A549 (cell line): ENCODE measurements around the gene VLDLR.

Experiments used
- CHD2 ChIP-seq: fragments of 150-350 bp; IDR thresholded peaks from 2 replicates; pipeline ENCODE4 v1.6.1; 2014; ENCODE audit warnings: low read length; ENCODE audit not compliant: partially characterized antibody
- FOSB ChIP-seq: fragments of 250-450 bp; sonication (Bioruptor Pico); IDR thresholded peaks from 2 replicates; pipeline ENCODE4 v1.5.0; 2020; ENCODE audit warnings: mild to moderate bottlenecking, moderate library complexity
- MYC ChIP-seq: IDR thresholded peaks from 2 replicates; pipeline ENCODE4 v1.6.1; 2012; ENCODE audit warnings: mild to moderate bottlenecking, inconsistent platforms, low read length, improper control_type of control experiment, borderline replicate concordance
- NR3C1 ChIP-seq: fragments of >200 bp; sonication (Bioruptor Twin); formaldehyde crosslinking; IDR thresholded peaks from 3 replicates; pipeline ENCODE4 v1.6.1; 2017
- POLR2A ChIP-seq: IDR thresholded peaks from 2 replicates; pipeline ENCODE4 v1.6.1; 2012; ENCODE audit warnings: mild to moderate bottlenecking, low read length
- RAD21 ChIP-seq, 2 experiments: fragments of >200 bp in 1 of 2; sonication (Bioruptor Twin) in 1 of 2; formaldehyde crosslinking in 1 of 2; IDR thresholded peaks in 1 of 2; conservative IDR thresholded peaks in 1 of 2; 2 replicates in 1 of 2; 3 replicates in 1 of 2; pipeline ENCODE4 v1.6.1; 2012 to 2018; ENCODE audit warnings: inconsistent platforms in 1 of 2
- SMC3 ChIP-seq: fragments of >200 bp; sonication (Bioruptor Twin); formaldehyde crosslinking; IDR thresholded peaks from 3 replicates; pipeline ENCODE4 v1.6.1; 2018; ENCODE audit warnings: inconsistent platforms
- ZFP36 ChIP-seq: fragments of 450-650 bp; IDR thresholded peaks from 2 replicates; pipeline ENCODE4 v1.6.1; 2014; ENCODE audit warnings: borderline replicate concordance; ENCODE audit not compliant: partially characterized antibody
- ZNF302 ChIP-seq: fragments of 250-450 bp; sonication (Bioruptor Pico); IDR thresholded peaks from 2 replicates; pipeline ENCODE4 v1.9.0; 2021; ENCODE audit warnings: inconsistent platforms, mild to moderate bottlenecking, moderate library complexity
- TF ChIP-seq, protein P1 (sequence below): fragments of >200 bp; sonication (Bioruptor Twin); formaldehyde crosslinking; IDR thresholded peaks from 3 replicates; pipeline ENCODE4 v1.5.1; 2016
- TF ChIP-seq, protein P2 (sequence below): fragments of 200-600 bp; sonication (generic); IDR thresholded peaks from 2 replicates; pipeline ENCODE4 v1.6.1; 2016; ENCODE audit warnings: antibody characterized with exemption, mild to moderate bottlenecking, moderate library complexity
- TF ChIP-seq, protein P3 (sequence below): IDR thresholded peaks from 2 replicates; pipeline ENCODE4 v1.6.1; 2012
- TF ChIP-seq, protein P4 (sequence below): fragments of >200 bp; sonication (Bioruptor Twin); formaldehyde crosslinking; IDR thresholded peaks from 3 replicates; pipeline ENCODE4 v1.6.1; 2016
- TF ChIP-seq, protein P5 (sequence below): fragments of 150-350 bp; IDR thresholded peaks from 2 replicates; pipeline ENCODE4 v1.6.1; 2014; ENCODE audit warnings: low read depth, mild to moderate bottlenecking, low read length

DNA sequence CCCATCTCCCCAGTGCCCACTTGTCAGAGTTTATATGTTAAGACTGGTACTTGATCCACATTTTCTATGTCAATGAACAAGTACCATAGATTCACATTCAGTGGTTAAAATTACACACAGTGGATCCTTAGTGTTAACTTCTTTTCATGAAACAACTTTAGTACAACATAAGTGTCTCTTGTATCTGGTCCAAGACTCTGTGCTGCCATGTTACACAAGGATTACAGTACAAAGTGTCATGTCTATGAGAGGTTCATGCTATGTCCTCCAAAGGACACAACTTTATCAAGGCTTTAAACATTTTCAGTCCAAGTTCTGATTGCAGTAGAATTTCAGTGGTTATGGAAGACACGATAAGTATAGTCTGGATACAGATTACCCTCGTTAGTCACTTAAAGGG lies 13.3 kb upstream of the VLDLR start:
- TF ChIP-seq, protein P1, sequence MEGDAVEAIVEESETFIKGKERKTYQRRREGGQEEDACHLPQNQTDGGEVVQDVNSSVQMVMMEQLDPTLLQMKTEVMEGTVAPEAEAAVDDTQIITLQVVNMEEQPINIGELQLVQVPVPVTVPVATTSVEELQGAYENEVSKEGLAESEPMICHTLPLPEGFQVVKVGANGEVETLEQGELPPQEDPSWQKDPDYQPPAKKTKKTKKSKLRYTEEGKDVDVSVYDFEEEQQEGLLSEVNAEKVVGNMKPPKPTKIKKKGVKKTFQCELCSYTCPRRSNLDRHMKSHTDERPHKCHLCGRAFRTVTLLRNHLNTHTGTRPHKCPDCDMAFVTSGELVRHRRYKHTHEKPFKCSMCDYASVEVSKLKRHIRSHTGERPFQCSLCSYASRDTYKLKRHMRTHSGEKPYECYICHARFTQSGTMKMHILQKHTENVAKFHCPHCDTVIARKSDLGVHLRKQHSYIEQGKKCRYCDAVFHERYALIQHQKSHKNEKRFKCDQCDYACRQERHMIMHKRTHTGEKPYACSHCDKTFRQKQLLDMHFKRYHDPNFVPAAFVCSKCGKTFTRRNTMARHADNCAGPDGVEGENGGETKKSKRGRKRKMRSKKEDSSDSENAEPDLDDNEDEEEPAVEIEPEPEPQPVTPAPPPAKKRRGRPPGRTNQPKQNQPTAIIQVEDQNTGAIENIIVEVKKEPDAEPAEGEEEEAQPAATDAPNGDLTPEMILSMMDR, result no peak
- no peak for TF ChIP-seq SMC3
- TF ChIP-seq, protein P2, sequence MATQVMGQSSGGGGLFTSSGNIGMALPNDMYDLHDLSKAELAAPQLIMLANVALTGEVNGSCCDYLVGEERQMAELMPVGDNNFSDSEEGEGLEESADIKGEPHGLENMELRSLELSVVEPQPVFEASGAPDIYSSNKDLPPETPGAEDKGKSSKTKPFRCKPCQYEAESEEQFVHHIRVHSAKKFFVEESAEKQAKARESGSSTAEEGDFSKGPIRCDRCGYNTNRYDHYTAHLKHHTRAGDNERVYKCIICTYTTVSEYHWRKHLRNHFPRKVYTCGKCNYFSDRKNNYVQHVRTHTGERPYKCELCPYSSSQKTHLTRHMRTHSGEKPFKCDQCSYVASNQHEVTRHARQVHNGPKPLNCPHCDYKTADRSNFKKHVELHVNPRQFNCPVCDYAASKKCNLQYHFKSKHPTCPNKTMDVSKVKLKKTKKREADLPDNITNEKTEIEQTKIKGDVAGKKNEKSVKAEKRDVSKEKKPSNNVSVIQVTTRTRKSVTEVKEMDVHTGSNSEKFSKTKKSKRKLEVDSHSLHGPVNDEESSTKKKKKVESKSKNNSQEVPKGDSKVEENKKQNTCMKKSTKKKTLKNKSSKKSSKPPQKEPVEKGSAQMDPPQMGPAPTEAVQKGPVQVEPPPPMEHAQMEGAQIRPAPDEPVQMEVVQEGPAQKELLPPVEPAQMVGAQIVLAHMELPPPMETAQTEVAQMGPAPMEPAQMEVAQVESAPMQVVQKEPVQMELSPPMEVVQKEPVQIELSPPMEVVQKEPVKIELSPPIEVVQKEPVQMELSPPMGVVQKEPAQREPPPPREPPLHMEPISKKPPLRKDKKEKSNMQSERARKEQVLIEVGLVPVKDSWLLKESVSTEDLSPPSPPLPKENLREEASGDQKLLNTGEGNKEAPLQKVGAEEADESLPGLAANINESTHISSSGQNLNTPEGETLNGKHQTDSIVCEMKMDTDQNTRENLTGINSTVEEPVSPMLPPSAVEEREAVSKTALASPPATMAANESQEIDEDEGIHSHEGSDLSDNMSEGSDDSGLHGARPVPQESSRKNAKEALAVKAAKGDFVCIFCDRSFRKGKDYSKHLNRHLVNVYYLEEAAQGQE, result no peak
- no peak for TF ChIP-seq RAD21 (conservative IDR thresholded peaks at IDR 0.05 in 1 of 2, IDR thresholded peaks at IDR 0.05 in 1 of 2)
- TF ChIP-seq, protein P3, sequence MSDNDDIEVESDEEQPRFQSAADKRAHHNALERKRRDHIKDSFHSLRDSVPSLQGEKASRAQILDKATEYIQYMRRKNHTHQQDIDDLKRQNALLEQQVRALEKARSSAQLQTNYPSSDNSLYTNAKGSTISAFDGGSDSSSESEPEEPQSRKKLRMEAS, result no peak
- TF ChIP-seq POLR2A, result no peak
- TF ChIP-seq NR3C1, result no peak
- TF ChIP-seq, protein P4, sequence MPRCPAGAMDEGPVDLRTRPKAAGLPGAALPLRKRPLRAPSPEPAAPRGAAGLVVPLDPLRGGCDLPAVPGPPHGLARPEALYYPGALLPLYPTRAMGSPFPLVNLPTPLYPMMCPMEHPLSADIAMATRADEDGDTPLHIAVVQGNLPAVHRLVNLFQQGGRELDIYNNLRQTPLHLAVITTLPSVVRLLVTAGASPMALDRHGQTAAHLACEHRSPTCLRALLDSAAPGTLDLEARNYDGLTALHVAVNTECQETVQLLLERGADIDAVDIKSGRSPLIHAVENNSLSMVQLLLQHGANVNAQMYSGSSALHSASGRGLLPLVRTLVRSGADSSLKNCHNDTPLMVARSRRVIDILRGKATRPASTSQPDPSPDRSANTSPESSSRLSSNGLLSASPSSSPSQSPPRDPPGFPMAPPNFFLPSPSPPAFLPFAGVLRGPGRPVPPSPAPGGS, result no peak
- TF ChIP-seq MYC, result no peak
- TF ChIP-seq CHD2, result no peak
- no peak for TF ChIP-seq ZFP36
- TF ChIP-seq, protein P5, sequence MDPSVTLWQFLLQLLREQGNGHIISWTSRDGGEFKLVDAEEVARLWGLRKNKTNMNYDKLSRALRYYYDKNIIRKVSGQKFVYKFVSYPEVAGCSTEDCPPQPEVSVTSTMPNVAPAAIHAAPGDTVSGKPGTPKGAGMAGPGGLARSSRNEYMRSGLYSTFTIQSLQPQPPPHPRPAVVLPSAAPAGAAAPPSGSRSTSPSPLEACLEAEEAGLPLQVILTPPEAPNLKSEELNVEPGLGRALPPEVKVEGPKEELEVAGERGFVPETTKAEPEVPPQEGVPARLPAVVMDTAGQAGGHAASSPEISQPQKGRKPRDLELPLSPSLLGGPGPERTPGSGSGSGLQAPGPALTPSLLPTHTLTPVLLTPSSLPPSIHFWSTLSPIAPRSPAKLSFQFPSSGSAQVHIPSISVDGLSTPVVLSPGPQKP, result no peak
- TF ChIP-seq ZNF302, result no peak
- no peak for TF ChIP-seq FOSB (CRISPR knock-in tag)
